Forelimb muscle (tissue), 1 donor: Measurements from ENCODE around the gene PSMG1. TPM values are rescaled to one million over a fixed set of nuclear protein-coding genes. Genes with fewer than 3 reads are reported as not detected.
"Not testable (repeated sequence)": the region's sequence is repeated elsewhere in the genome, so short reads cannot be mapped to it uniquely, and the experiment has no call there.

ENCODE experiments used
- DNase-seq: peaks from one replicate; pipeline ENCODE4 v3.0.0-alpha.2; 2013; ENCODE audit warnings: low read depth
- polyA plus RNA-seq: library from polyadenylated mRNA; unstranded; fragments of 120-200 nt; gene quantifications from one replicate; pipeline ENCODE4 v1.2.1, GENCODE V29; 2013; ENCODE audit not compliant: insufficient read length

Gene PSMG1
- polyA plus RNA-seq, 1 donor, result 33.5 TPM

GRCh38 chr21:39156024-39156423 is 27.2 kb downstream of the PSMG1 start:
- DNase-seq, result no peak

- no peak for DNase-seq
Observed at GRCh38 chr21:39155578-39155977, 27.7 kb downstream of the PSMG1 start.

- DNase-seq, result no peak
Observed at GRCh38 chr21:39153842-39154241, 29.4 kb downstream of the PSMG1 start.

GRCh38 chr21:39153373-39153772 is 29.9 kb downstream of the PSMG1 start:
- no peak for DNase-seq

GRCh38 chr21:39152271-39152670 is 31.0 kb downstream of the PSMG1 start:
- no peak for DNase-seq

GRCh38 chr21:39150877-39151276 is 32.4 kb downstream of the PSMG1 start:
- no peak for DNase-seq

- no peak for DNase-seq
Observed at GRCh38 chr21:39150316-39150715, 32.9 kb downstream of the PSMG1 start.

- no peak for DNase-seq
Observed at GRCh38 chr21:39149882-39150281, 33.4 kb downstream of the PSMG1 start.

GRCh38 chr21:39148975-39149374 is 34.3 kb downstream of the PSMG1 start:
- DNase-seq, result no peak

- DNase-seq, result no peak
Observed at GRCh38 chr21:39144191-39144590, 39.1 kb downstream of the PSMG1 start.

GRCh38 chr21:39142972-39143371 is 40.3 kb downstream of the PSMG1 start:
- no peak for DNase-seq

- no peak for DNase-seq
Observed at GRCh38 chr21:39141502-39141901, 41.7 kb downstream of the PSMG1 start.

GRCh38 chr21:39137248-39138178 is 45.7 kb downstream of the PSMG1 start:
- no peak for DNase-seq

GRCh38 chr21:39136711-39137110 is 46.5 kb downstream of the PSMG1 start:
- DNase-seq, result no peak

- DNase-seq, result not testable (repeated sequence)
Observed at GRCh38 chr21:39136138-39136537, 47.1 kb downstream of the PSMG1 start.

GRCh38 chr21:39134288-39134810 is 48.9 kb downstream of the PSMG1 start:
- DNase-seq, result no peak

- no peak for DNase-seq
Observed at GRCh38 chr21:39132248-39132647, 51.0 kb downstream of the PSMG1 start.

- DNase-seq, result no peak
Observed at GRCh38 chr21:39131791-39132190, 51.5 kb downstream of the PSMG1 start.

GRCh38 chr21:39127506-39127905 is 55.7 kb downstream of the PSMG1 start:
- DNase-seq, result no peak

- DNase-seq, result no peak
Observed at GRCh38 chr21:39126486-39126806, 56.8 kb downstream of the PSMG1 start.

- peak; percentile 59 for DNase-seq
Observed at GRCh38 chr21:39125752-39126485, 57.3 kb downstream of the PSMG1 start.
